ENCODE data around the gene MYO1A. TPM values are rescaled to one million over a fixed set of nuclear protein-coding genes. Genes with fewer than 3 reads are reported as not detected.

MYO1A gene
- total and polyA plus RNA-seq, 2 of the 13 experiments (the other 11 are each of a cell fraction or from before 2014, with no cell fraction given), result 5.3 to 6.0 TPM

- TF ChIP-seq KAT2B (IDR thresholded peaks at IDR 0.05; ENCODE audit: borderline replicate concordance, low read depth, low read length), result no peak
- TF ChIP-seq CTCF (CRISPR knock-in tag; IDR thresholded peaks at IDR 0.05), result 0 out of 2 replicates have a peak, but pooled peaks have one; percentile 11
- no peak for TF ChIP-seq MIXL1 (CRISPR knock-in tag; IDR thresholded peaks at IDR 0.05)
- no peak for TF ChIP-seq ZNF260 (CRISPR knock-in tag; IDR thresholded peaks at IDR 0.05; ENCODE audit: borderline replicate concordance, low read depth)
- no peak for TF ChIP-seq TRIM24 (CRISPR knock-in tag; IDR thresholded peaks at IDR 0.05)
- TF ChIP-seq MED1 (CRISPR knock-in tag; IDR thresholded peaks at IDR 0.05), result peak; percentile 84
- peak; percentile 44 for TF ChIP-seq ZNF772 (CRISPR knock-in tag; IDR thresholded peaks at IDR 0.05)
- TF ChIP-seq ZNF556 (CRISPR knock-in tag; IDR thresholded peaks at IDR 0.05; ENCODE audit: borderline replicate concordance), result no peak
- peak; percentile 57; the same call in 1 of the 2 replicates for TF ChIP-seq ZBTB39 (CRISPR knock-in tag; IDR thresholded peaks at IDR 0.05)
- no peak for TF ChIP-seq ZNF816 (CRISPR knock-in tag; IDR thresholded peaks at IDR 0.05; ENCODE audit: borderline replicate concordance)
- TF ChIP-seq DNMT3B (CRISPR knock-in tag; conservative IDR thresholded peaks at IDR 0.05), result no peak
- TF ChIP-seq FOXK1 (CRISPR knock-in tag; IDR thresholded peaks at IDR 0.05; ENCODE audit: borderline replicate concordance, low read depth), result peak; percentile 70; the same call in 1 of the 2 replicates
- TF ChIP-seq ZNF331 (CRISPR knock-in tag; IDR thresholded peaks at IDR 0.05), result peak; percentile 66
- peak; percentile 78; the same call in 1 of the 2 replicates for TF ChIP-seq ZBTB25 (CRISPR knock-in tag; IDR thresholded peaks at IDR 0.05)
- no peak; the same call in 1 of the 2 replicates for TF ChIP-seq ZNF589 (CRISPR knock-in tag; conservative IDR thresholded peaks at IDR 0.05)
- TF ChIP-seq POGK (CRISPR knock-in tag; conservative IDR thresholded peaks at IDR 0.05), result no peak
- no peak for TF ChIP-seq ZNF513 (CRISPR knock-in tag; conservative IDR thresholded peaks at IDR 0.05)
- no peak for TF ChIP-seq RFX5 (IDR thresholded peaks at IDR 0.05; ENCODE audit: low read depth, low read length)
- peak; percentile 78; the same call in 1 of the 2 replicates for TF ChIP-seq ZNF703 (CRISPR knock-in tag; IDR thresholded peaks at IDR 0.05; ENCODE audit: borderline replicate concordance)
- no peak for TF ChIP-seq DPF2 (CRISPR knock-in tag; IDR thresholded peaks at IDR 0.05; ENCODE audit: borderline replicate concordance, low read depth)
Observed at GRCh38 chr12:57088354-57089270, 38.7 kb upstream of the MYO1A start, which contains the start of gene NAB2 (continued).

Measured in HepG2 (cell line).